K562 (cell line): ENCODE data around the gene DNAH3. TPM values are rescaled to one million over a fixed set of nuclear protein-coding genes. Genes with fewer than 3 reads are reported as not detected.

Experiments
- ATAC-seq: fragments of 200-7000 bp; cut with Tn5 transposase; 3 replicates; pipeline ENCODE4 v1.9.1; 2020; ENCODE audit warnings: moderate library complexity
- BruUV-seq: library from RNA; stranded (reverse); fragments of 400-500 nt; replicated peaks from 2 replicates; lab custom pipeline; 2021; lab: Mats Ljungman, UMichigan
- CTCF ChIA-PET: fragments of 300-600 bp; formaldehyde crosslinking; extraction: SDS; loops from one replicate; lab custom pipeline; 2021; ENCODE audit warnings: low intra/inter-chr PET ratio; lab: Yijun Ruan, JAX
- POLR2A ChIA-PET: fragments of 300-600, 350-650 bp; sonication (Branson Sonifier 250); formaldehyde crosslinking; extraction: SDS; loops from one replicate; lab custom pipeline; 2021; ENCODE audit warnings: antibody characterized with exemption, inconsistent platforms; lab: Yijun Ruan, JAX
- DNase-seq, 4 experiments: peaks; one replicate each; pipeline versions ENCODE4 v3.0.0 to v3.0.0-alpha.2; 2011 to 2018; ENCODE audit warnings: low spot score in 3 of 4, mixed read lengths in 3 of 4; ENCODE audit errors: extremely low read depth in 1 of 4
- FAIRE-seq: peaks from 2 replicates; lab custom pipeline; 2011; peaks lifted over from hg19 to GRCh38; lab: Jason Lieb, UNC
- H2AFZ ChIP-seq: 2 replicates; pipeline ENCODE4 v1.6.0; 2011; ENCODE audit warnings: low read depth, low read length, control low read depth, inconsistent platforms
- H3K27ac ChIP-seq: fragments of 200-600 bp; 3 replicates; pipeline ENCODE4 v1.8.0; 2011; ENCODE audit warnings: low read depth, mild to moderate bottlenecking, control low read depth, inconsistent platforms, low read length, moderate library complexity, mixed read lengths; ENCODE audit errors: extremely low read depth
- H3K27me3 ChIP-seq, 2 experiments: fragments of 300-600 bp in 1 of 2; 2 replicates in 1 of 2; 3 replicates in 1 of 2; pipeline versions ENCODE4 v1.6.0 to v1.8.0; 2011; ENCODE audit warnings: inconsistent platforms in 2 of 2, low read length in 2 of 2, mild to moderate bottlenecking in 1 of 2, mixed read lengths in 1 of 2, moderate library complexity in 1 of 2; ENCODE audit not compliant: control insufficient read depth in 2 of 2, insufficient read depth in 2 of 2
- H3K36me3 ChIP-seq: fragments of 300-600 bp; 3 replicates; pipeline ENCODE4 v1.8.0; 2011; ENCODE audit warnings: mild to moderate bottlenecking, low read length, inconsistent platforms; ENCODE audit not compliant: control insufficient read depth, insufficient read depth
- H3K4me1 ChIP-seq, 2 experiments: fragments of 200-600 bp in 1 of 2; replicated peaks in 1 of 2; 2 replicates in 1 of 2; 3 replicates in 1 of 2; pipeline versions ENCODE4 v1.5.1 to v1.8.0; 2011; ENCODE audit warnings: inconsistent platforms in 2 of 2, low read length in 2 of 2, mild to moderate bottlenecking in 1 of 2, mixed read lengths in 1 of 2, moderate library complexity in 1 of 2; ENCODE audit not compliant: control insufficient read depth in 2 of 2, insufficient read depth in 2 of 2
- H3K4me2 ChIP-seq: 2 replicates; pipeline ENCODE4 v1.6.1; 2011; ENCODE audit warnings: low read length, control low read depth, inconsistent platforms, mixed read lengths; ENCODE audit not compliant: insufficient read depth
- H3K4me3 ChIP-seq: fragments of 200-600 bp; sonication (generic), shearing (Covaris generic); 2 replicates; pipeline ENCODE4 v1.5.1; 2016; ENCODE audit warnings: control low read depth, inconsistent platforms
- H3K79me2 ChIP-seq: fragments of 200-600 bp; 3 replicates; pipeline ENCODE4 v1.8.0; 2011; ENCODE audit warnings: low read length, inconsistent platforms; ENCODE audit not compliant: control insufficient read depth, insufficient read depth
- H3K9ac ChIP-seq, 2 experiments: 2 replicates each; pipeline versions ENCODE4 v1.6.0 to v1.6.1; 2011; ENCODE audit warnings: low read depth in 2 of 2, low read length in 2 of 2, control low read depth in 1 of 2, inconsistent platforms in 1 of 2, mild to moderate bottlenecking in 1 of 2, mixed read lengths in 1 of 2; ENCODE audit not compliant: insufficient read depth in 1 of 2
- H3K9me1 ChIP-seq: one replicate; pipeline ENCODE4 v1.6.0; 2011; ENCODE audit warnings: inconsistent platforms, mild to moderate bottlenecking, low read length, moderate library complexity; ENCODE audit not compliant: control insufficient read depth, insufficient read depth
- H3K9me3 ChIP-seq: replicated peaks from 2 replicates; pipeline ENCODE4 v1.5.1; 2011; ENCODE audit warnings: low read depth, low read length, inconsistent platforms; ENCODE audit not compliant: control insufficient read depth, insufficient read depth
- H4K20me1 ChIP-seq: replicated peaks from 2 replicates; pipeline ENCODE4 v1.6.1; 2011; ENCODE audit warnings: low read length, inconsistent platforms, mixed read lengths; ENCODE audit not compliant: control insufficient read depth, insufficient read depth
- ATF1 ChIP-seq, 2 experiments: fragments of 450-650 bp in 1 of 2; IDR thresholded peaks; 2 replicates each; pipeline ENCODE4 v1.6.1; 2016; ENCODE audit warnings: missing compliant biosample characterization in 1 of 2, missing genetic modification characterization in 1 of 2
- BCOR ChIP-seq: fragments of 450-650 bp; IDR thresholded peaks from 2 replicates; pipeline ENCODE4 v1.6.1; 2016
- BHLHE40 ChIP-seq: IDR thresholded peaks from 2 replicates; pipeline ENCODE4 v1.6.1; 2011; ENCODE audit warnings: low read length, improper control_type of control experiment
- CREM ChIP-seq: IDR thresholded peaks from 2 replicates; pipeline ENCODE4 v1.6.1; 2014; ENCODE audit warnings: antibody characterized with exemption, low read depth
- IRF1 ChIP-seq: sonication (generic); formaldehyde crosslinking; IDR thresholded peaks from 2 replicates; pipeline ENCODE4 v1.8.0; 2022; ENCODE audit warnings: missing genetic modification reagents, mild to moderate bottlenecking, borderline replicate concordance
- KDM1A ChIP-seq, 2 experiments: fragments of 450-650 bp; IDR thresholded peaks; 2 replicates each; pipeline ENCODE4 v1.6.1; 2016; ENCODE audit warnings: mild to moderate bottlenecking in 2 of 2
- MED1 ChIP-seq: sonication (generic); formaldehyde crosslinking; IDR thresholded peaks from 2 replicates; pipeline ENCODE4 v1.8.1; 2023; ENCODE audit warnings: missing genetic modification reagents, borderline replicate concordance
- MEF2A ChIP-seq: IDR thresholded peaks from 2 replicates; pipeline ENCODE4 v1.6.1; 2011; ENCODE audit warnings: low read depth, mild to moderate bottlenecking, low read length, moderate library complexity; ENCODE audit not compliant: control insufficient read depth
- MEF2D ChIP-seq: conservative IDR thresholded peaks from 2 replicates; pipeline ENCODE4 v1.6.1; 2016; ENCODE audit warnings: low read depth, missing genetic modification characterization, missing compliant biosample characterization
- NUFIP1 ChIP-seq: fragments of 450-650 bp; IDR thresholded peaks from 2 replicates; pipeline ENCODE4 v1.6.1; 2018; ENCODE audit not compliant: partially characterized antibody
- RBM25 ChIP-seq: fragments of 200-400 bp; formaldehyde crosslinking; IDR thresholded peaks from 2 replicates; pipeline ENCODE4 v1.6.1; 2018; ENCODE audit warnings: low read length, low read depth, moderate library complexity; ENCODE audit not compliant: severe bottlenecking
- ZNF280A ChIP-seq: fragments of 450-650 bp; IDR thresholded peaks from 2 replicates; pipeline ENCODE4 v1.6.1; 2018; ENCODE audit warnings: mild to moderate bottlenecking, low read depth; ENCODE audit not compliant: partially characterized antibody
- WGBS: fragments of 100-300 bp; shearing (Covaris generic); methylation state at CpG from one replicate; pipeline ENCODE4 v1.1.6; 2016; ENCODE audit warnings: low coverage, mixed read lengths; ENCODE audit not compliant: insufficient coverage; ENCODE audit errors: missing lambda C conversion rate; 5-methylcytosine and 5-hydroxymethylcytosine counted together
- in situ Hi-C: fragments of 300-500 bp; cut with MboI; formaldehyde crosslinking; loops from 4 replicates; pipeline ENCODE4 v1.15.0; 2018; ENCODE audit warnings: inconsistent platforms, mixed read lengths
- intact Hi-C: fragments of 100-400 bp; cut with micrococcal nuclease; formaldehyde crosslinking; loops from 2 replicates; pipeline ENCODE4 v1.14.2; 2022
- polyA plus RNA-seq, 8 experiments: library from polyadenylated mRNA; depleted of rRNA in 4 of 8; stranded (reverse) in 5 of 8; unstranded in 3 of 8; fragments of >200 nt; fragmentation: Nextera tagmentation in 2 of 8; fragmentation: Illumina TruSeq in 1 of 8; extraction: Ambion mirVana in 2 of 8; extraction: Trizol in 1 of 8; gene quantifications; 2 replicates each; pipeline versions ENCODE4 v1.2.1 to v1.2.3, GENCODE V29; 2011 to 2014; ENCODE audit warnings: inconsistent platforms in 1 of 8, missing spikeins in 1 of 8
- total RNA-seq, 7 experiments: library from RNA; depleted of rRNA in 6 of 7; stranded (reverse); fragments of >200 nt in 6 of 7; fragmentation: Illumina TruSeq in 2 of 7; extraction: Trizol in 2 of 7; gene quantifications; 2 replicates each; pipeline versions ENCODE4 v1.2.1 to v1.2.3, GENCODE V29; 2011 to 2021; ENCODE audit warnings: low replicate concordance in 1 of 7

DNAH3 gene
- total and polyA plus RNA-seq, 9 of the 15 experiments (the other 6 are each of a cell fraction or from before 2014, with no cell fraction given): 0.32 to 0.84 (median 0.44) TPM

GRCh38 chr16:21033704-21034103 is 116.9 kb downstream of the DNAH3 start:
- ChIA-PET POLR2A (no interaction called here), CTCF (no interaction called here)
- H2AFZ ChIP-seq: no peak overlapping the region
- H3K36me3 ChIP-seq: no peaks in the 10 kb centered on the region
- DNase-seq (no peak), ATAC-seq (no peak), FAIRE-seq (no peak)
- H3K79me2 ChIP-seq: no peaks in the 10 kb centered on the region
- H3K4me1 ChIP-seq: 0 out of 5 replicates have a peak, but pooled peaks cover 0 to 4% of the 10 kb centered on the region in 2 experiments
- TF ChIP-seq MED1 (CRISPR knock-in tag) (no peak), ATF1 (CRISPR knock-in tag; IDR thresholded peaks at IDR 0.05) (no peak), ATF1 (tag; IDR thresholded peaks at IDR 0.05) (peak; percentile 62; the same call in 1 of the 2 replicates), NUFIP1 (no peak), MEF2D (tag) (peak; percentile 64; the same call in 1 of the 2 replicates), MEF2A (peak; percentile 64), CREM (0 out of 2 replicates have a peak, but pooled peaks have one; percentile 11)
- no peak overlapping the region for H3K4me3 ChIP-seq
- in situ Hi-C loops (no loop called here), intact Hi-C loops (no loop called here)
- no peak overlapping the region for H3K27ac ChIP-seq
- H3K27me3 ChIP-seq: peaks cover 5 to 19% of the 10 kb centered on the region in 2 experiments; a peak in 3 of 5 replicates
- no peak overlapping the region for H3K4me2 ChIP-seq
- no peaks in the 10 kb centered on the region for H3K9me1 ChIP-seq
- 2% methylated on average over 10 of the region's 10 CpGs for WGBS
- no peaks in the 10 kb centered on the region for H3K9me3 ChIP-seq
- no TSS peak for BruUV-seq
- H3K9ac ChIP-seq: no peak overlapping the region
- no peaks in the 10 kb centered on the region for H4K20me1 ChIP-seq

- in situ Hi-C loops (no loop called here), intact Hi-C loops (no loop called here)
- no TSS peak for BruUV-seq
- 2% methylated on average over 3 of the region's 3 CpGs for WGBS
- CTCF ChIA-PET: no interaction called here
- Histone ChIP-seq H3K9me3 (no peaks in the 10 kb centered on the region), H2AFZ (no peak overlapping the region), H3K4me3 (no peak overlapping the region), H4K20me1 (no peaks in the 10 kb centered on the region), H3K4me1 (0 out of 5 replicates have a peak, but pooled peaks cover 0 to 4% of the 10 kb centered on the region in 2 experiments), H3K79me2 (no peaks in the 10 kb centered on the region), H3K4me2 (no peak overlapping the region), H3K9ac (no peak overlapping the region), H3K27me3 (peaks cover 5 to 19% of the 10 kb centered on the region in 2 experiments; a peak in 3 of 5 replicates), H3K9me1 (no peaks in the 10 kb centered on the region), H3K27ac (no peak overlapping the region), H3K36me3 (no peaks in the 10 kb centered on the region)
- POLR2A ChIA-PET: no interaction called here
- FAIRE-seq: no peak
- TF ChIP-seq BCOR (peak; percentile 66; the same call in 1 of the 2 replicates), BHLHE40 (no peak), RBM25 (peak; percentile 60), KDM1A (IDR thresholded peaks at IDR 0.05) (peak in 1 of 2 experiments; percentile 38; a peak in 1 of 4 replicates), IRF1 (CRISPR knock-in tag) (no peak), ZNF280A (no peak)
- no peak for DNase-seq
- no peak for ATAC-seq
Observed at GRCh38 chr16:21033264-21033663, 117.4 kb downstream of the DNAH3 start.
